ENCODE results near the gene PRR16. TPM values are rescaled to one million over a fixed set of nuclear protein-coding genes. Genes with fewer than 3 reads are reported as not detected.

PRR16 gene
- total RNA-seq, 1 donor from 2014 or later, result 10.7 TPM

GRCh38 chr5:120567921-120568320 lies 103.8 kb downstream of the PRR16 start:
- peaks cover 2% of the 10 kb centered on the region for H3K27me3 Mint-ChIP-seq (ENCODE audit: low read depth)
- H3K9me3 Mint-ChIP-seq (ENCODE audit: low read depth), result no peaks in the 10 kb centered on the region
- no peak for DNase-seq (ENCODE audit: low spot score)
- peaks cover 10% of the 10 kb centered on the region for H3K4me1 Mint-ChIP-seq (ENCODE audit: low read depth)
- H3K27ac Mint-ChIP-seq (ENCODE audit: unreplicated experiment), result no peak overlapping the region
- no peak for TF ChIP-seq CTCF (IDR thresholded peaks at IDR 0.05)
- peaks cover 3% of the 10 kb centered on the region for H3K36me3 Mint-ChIP-seq (ENCODE audit: low read depth)
- no peak overlapping the region for H3K4me3 Mint-ChIP-seq (ENCODE audit: unreplicated experiment)

GRCh38 chr5:120568711-120569110 lies 104.6 kb downstream of the PRR16 start:
- no peaks in the 10 kb centered on the region for H3K9me3 Mint-ChIP-seq (ENCODE audit: low read depth)
- no peak overlapping the region for H3K4me3 Mint-ChIP-seq (ENCODE audit: unreplicated experiment)
- peaks cover 10% of the 10 kb centered on the region for H3K4me1 Mint-ChIP-seq (ENCODE audit: low read depth)
- DNase-seq (ENCODE audit: low spot score), result no peak
- H3K36me3 Mint-ChIP-seq (ENCODE audit: low read depth), result peaks cover 3% of the 10 kb centered on the region
- no peak overlapping the region for H3K27ac Mint-ChIP-seq (ENCODE audit: unreplicated experiment)
- no peak for TF ChIP-seq CTCF (IDR thresholded peaks at IDR 0.05)
- H3K27me3 Mint-ChIP-seq (ENCODE audit: low read depth), result peaks cover 2% of the 10 kb centered on the region

GRCh38 chr5:120576588-120576987 lies 112.5 kb downstream of the PRR16 start:
- TF ChIP-seq CTCF (IDR thresholded peaks at IDR 0.05), result no peak
- no peak for DNase-seq (ENCODE audit: low spot score)
- no peaks in the 10 kb centered on the region for H3K27me3 Mint-ChIP-seq (ENCODE audit: low read depth)
- H3K27ac Mint-ChIP-seq (ENCODE audit: unreplicated experiment), result no peak overlapping the region
- H3K36me3 Mint-ChIP-seq (ENCODE audit: low read depth), result peaks cover 6% of the 10 kb centered on the region
- no peaks in the 10 kb centered on the region for H3K4me1 Mint-ChIP-seq (ENCODE audit: low read depth)
- peaks cover 7% of the 10 kb centered on the region for H3K9me3 Mint-ChIP-seq (ENCODE audit: low read depth)
- H3K4me3 Mint-ChIP-seq (ENCODE audit: unreplicated experiment), result no peak overlapping the region

- H3K27me3 Mint-ChIP-seq (ENCODE audit: low read depth), result no peaks in the 10 kb centered on the region
- H3K27ac Mint-ChIP-seq (ENCODE audit: unreplicated experiment), result no peak overlapping the region
- no peak overlapping the region for H3K4me3 Mint-ChIP-seq (ENCODE audit: unreplicated experiment)
Measured at GRCh38 chr5:120582635-120583034, 118.5 kb downstream of the PRR16 start.

GRCh38 chr5:120586646-120587045 lies 122.5 kb downstream of the PRR16 start:
- Mint-ChIP-seq H3K9me3 (ENCODE audit: low read depth) (peaks cover 12% of the 10 kb centered on the region), H3K4me3 (ENCODE audit: unreplicated experiment) (no peak overlapping the region), H3K27ac (ENCODE audit: unreplicated experiment) (no peak overlapping the region), H3K27me3 (ENCODE audit: low read depth) (no peaks in the 10 kb centered on the region), H3K4me1 (ENCODE audit: low read depth) (no peaks in the 10 kb centered on the region), H3K36me3 (ENCODE audit: low read depth) (peaks cover 5% of the 10 kb centered on the region)
- DNase-seq (ENCODE audit: low spot score), result no peak
- no peak for TF ChIP-seq CTCF (IDR thresholded peaks at IDR 0.05)

More at GRCh38 chr5:120582635-120583034, 118.5 kb downstream of the PRR16 start:
- DNase-seq (ENCODE audit: low spot score), result no peak
- Mint-ChIP-seq H3K36me3 (ENCODE audit: low read depth) (peaks cover 11% of the 10 kb centered on the region), H3K4me1 (ENCODE audit: low read depth) (no peaks in the 10 kb centered on the region), H3K9me3 (ENCODE audit: low read depth) (peaks cover 16% of the 10 kb centered on the region)
- TF ChIP-seq CTCF (IDR thresholded peaks at IDR 0.05), result no peak
